Smooth muscle cell (in vitro differentiated cells): Measurements from ENCODE around the gene RAB4A. TPM values are rescaled to one million over a fixed set of nuclear protein-coding genes. Genes with fewer than 3 reads are reported as not detected.

Experiments used
- DNase-seq: peaks from one replicate; lab custom pipeline; 2025; ENCODE audit not compliant: unreplicated experiment; lab: John Stamatoyannopoulos, UW
- H2AFZ ChIP-seq: fragments of 200-600 bp; sonication (generic); 2 replicates; pipeline ENCODE4 v1.6.0; 2016; ENCODE audit warnings: antibody characterized with exemption, low read depth, mild to moderate bottlenecking
- H3F3A ChIP-seq: fragments of 200-600 bp; sonication (generic); 2 replicates; pipeline ENCODE4 v1.6.0; 2017; ENCODE audit warnings: antibody characterized with exemption, low read depth
- H3K27ac ChIP-seq: fragments of 200-600 bp; sonication (generic); 2 replicates; pipeline ENCODE4 v1.5.1; 2016; ENCODE audit warnings: low read depth, mild to moderate bottlenecking
- H3K27me3 ChIP-seq: fragments of 200-600 bp; sonication (generic); 2 replicates; pipeline ENCODE4 v1.6.1; 2016; ENCODE audit warnings: low read depth, mild to moderate bottlenecking
- H3K36me3 ChIP-seq: fragments of 200-600 bp; sonication (generic); 2 replicates; pipeline ENCODE4 v1.5.1; 2016; ENCODE audit warnings: low read depth
- H3K4me1 ChIP-seq: fragments of 200-600 bp; sonication (generic); 2 replicates; pipeline ENCODE4 v1.5.1; 2016; ENCODE audit warnings: low read depth
- H3K4me2 ChIP-seq: fragments of 200-600 bp; sonication (generic); 2 replicates; pipeline ENCODE4 v1.6.0; 2016; ENCODE audit warnings: mild to moderate bottlenecking
- H3K4me3 ChIP-seq: fragments of 200-600 bp; sonication (generic); 2 replicates; pipeline ENCODE4 v1.5.1; 2016; ENCODE audit warnings: mild to moderate bottlenecking
- H3K79me2 ChIP-seq: fragments of 200-600 bp; sonication (generic); 2 replicates; pipeline ENCODE4 v1.6.0; 2016; ENCODE audit warnings: low read depth, mild to moderate bottlenecking
- H3K9ac ChIP-seq: fragments of 200-600 bp; sonication (generic); 2 replicates; pipeline ENCODE4 v1.6.0; 2016; ENCODE audit warnings: low read depth
- H3K9me3 ChIP-seq: fragments of 200-600 bp; sonication (generic); replicated peaks from 2 replicates; pipeline ENCODE4 v1.5.1; 2016; ENCODE audit warnings: low read depth
- H4K20me1 ChIP-seq: fragments of 200-600 bp; sonication (generic); 2 replicates; pipeline ENCODE4 v1.6.0; 2016; ENCODE audit warnings: low read depth
- CTCF ChIP-seq: fragments of 200-600 bp; sonication (generic); IDR thresholded peaks from 2 replicates; pipeline ENCODE4 v1.5.1; 2017; ENCODE audit warnings: borderline replicate concordance, mild to moderate bottlenecking, antibody characterized with exemption; ENCODE audit not compliant: insufficient read depth, poor library complexity, severe bottlenecking
- WGBS: methylation state at CpG from one replicate; pipeline ENCODE4 v1.1.7; 2016; ENCODE audit warnings: low lambda C conversion rate; 5-methylcytosine and 5-hydroxymethylcytosine counted together
- polyA plus RNA-seq: library from polyadenylated mRNA; unstranded; fragments of >200 nt; fragmentation: Nextera tagmentation; extraction: Ambion mirVana; gene quantifications from 2 replicates; pipeline ENCODE4 v1.2.1, GENCODE V29; 2016
- total RNA-seq: library from RNA; depleted of rRNA; stranded (reverse); fragments of >200 nt; gene quantifications from 2 replicates; pipeline ENCODE4 v1.2.3, GENCODE V29; 2014

The RAB4A gene
- total and polyA plus RNA-seq, 2 experiments from 2014 or later = 43.9 to 52.7 TPM

- no peak for TF ChIP-seq CTCF
- WGBS = under 1% methylated on average over 78 of the region's 103 CpGs
- Histone ChIP-seq H3K27me3 (no peaks in the 10 kb centered on the region), H3K27ac (no peak overlapping the region), H3K36me3 (no peaks in the 10 kb centered on the region), H3K4me2 (peak overlapping the region; percentile 98), H3K9me3 (no peaks in the 10 kb centered on the region), H3K9ac (peak overlapping the region; percentile 58), H3K79me2 (peaks cover 20% of the 10 kb centered on the region), H3K4me1 (peaks cover 21% of the 10 kb centered on the region), H4K20me1 (peaks cover 3% of the 10 kb centered on the region), H2AFZ (peak overlapping the region; percentile 76), H3F3A (peaks cover 7% of the 10 kb centered on the region), H3K4me3 (peak overlapping the region; percentile 88)
- DNase-seq = peak; percentile 56
These were observed 71.1 kb downstream of the RAB4A start for GRCh38 chr1:229341774-229342655.

- Histone ChIP-seq H3K9me3 (no peaks in the 10 kb centered on the region), H3K4me3 (peak within 1 kb of the TSS; percentile 88), H3K4me1 (peaks cover 21% of the 10 kb centered on the region), H3K9ac (peak within 1 kb of the TSS; percentile 58), H3K27ac (no peak within 1 kb of the TSS), H2AFZ (peak within 1 kb of the TSS; percentile 76), H3F3A (peaks cover 7% of the 10 kb centered on the region), H3K36me3 (no peaks in the 10 kb centered on the region), H3K79me2 (peaks cover 13% of the 10 kb centered on the region), H4K20me1 (no peaks in the 10 kb centered on the region), H3K4me2 (peak within 1 kb of the TSS; percentile 98), H3K27me3 (peaks cover 3% of the 10 kb centered on the region)
- DNase-seq = peak; percentile 42
- WGBS = under 1% methylated on average over 44 of the region's 83 CpGs
- TF ChIP-seq CTCF = no peak
These were observed 72.0 kb downstream of the RAB4A start, which contains the start of gene CCSAP for GRCh38 chr1:229342656-229343569. TSS of gene CCSAP (minus strand) at chr1:229343047. CDS start at chr1:229342465, 582 bp downstream.

GRCh38 chr1:229344139-229344538 is 73.2 kb downstream of the RAB4A start:
- Histone ChIP-seq H3K27me3 (peaks cover 3% of the 10 kb centered on the region), H3K9me3 (no peaks in the 10 kb centered on the region), H3K9ac (no peak overlapping the region), H2AFZ (no peak overlapping the region), H3K4me3 (no peak overlapping the region), H3K4me1 (peaks cover 21% of the 10 kb centered on the region), H3F3A (peaks cover 7% of the 10 kb centered on the region), H3K27ac (no peak overlapping the region), H3K36me3 (no peaks in the 10 kb centered on the region), H3K4me2 (no peak overlapping the region), H3K79me2 (peaks cover 13% of the 10 kb centered on the region), H4K20me1 (no peaks in the 10 kb centered on the region)
- 81% methylated on average over 16 of the region's 16 CpGs for WGBS
- DNase-seq = no peak
- no peak for TF ChIP-seq CTCF
